ENCODE data around the gene FAM227A.
"Not testable (repeated sequence)": the region's sequence is repeated elsewhere in the genome, so short reads cannot be mapped to it uniquely, and the experiment has no call there.

The FAM227A gene

GRCh38 chr22:38608992-38609750, 47.0 kb downstream of the FAM227A start:
- DNase-seq (ENCODE audit: low read depth, low spot score) = no peak
- ChIA-PET CTCF (no interaction called here), POLR2A (interaction anchor here (0.7 kb wide), 1 partner anchor 97 kb away, joined by 3 read pairs; no protein-coding TSS in a partner anchor)
- TF ChIP-seq CTCF (IDR thresholded peaks at IDR 0.05; ENCODE audit: insufficient read depth, low read length, missing control alignments) = no peak
- no peak overlapping the region for H3K4me3 ChIP-seq (ENCODE audit: low read depth, low read length)

DNA sequence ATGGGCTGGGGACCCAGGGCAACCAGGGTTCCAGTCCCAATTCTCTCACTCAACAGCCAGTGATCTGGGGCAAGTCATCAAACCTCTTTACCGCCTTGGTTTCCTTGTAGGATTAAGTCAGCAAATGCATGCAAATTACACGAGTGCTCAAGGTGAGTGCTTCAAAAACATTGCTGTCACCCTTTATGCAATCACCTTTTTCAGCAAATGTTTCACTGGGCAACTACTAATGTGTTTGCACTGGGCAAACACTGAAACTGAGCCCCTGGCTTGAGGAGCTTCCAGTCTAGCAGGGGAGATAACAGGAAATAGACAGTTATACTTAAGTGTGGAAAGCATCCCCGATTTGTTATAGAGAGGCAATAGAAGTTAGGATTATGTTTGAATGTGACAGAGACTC, 48.5 kb downstream of the FAM227A start:
- no peak for DNase-seq (ENCODE audit: low read depth, low spot score)
- POLR2A ChIA-PET = no interaction called here
- no peak for TF ChIP-seq CTCF (IDR thresholded peaks at IDR 0.05; ENCODE audit: insufficient read depth, low read length, missing control alignments)
- CTCF ChIA-PET = no interaction called here
- H3K4me3 ChIP-seq (ENCODE audit: low read depth, low read length) = no peak overlapping the region

DNA sequence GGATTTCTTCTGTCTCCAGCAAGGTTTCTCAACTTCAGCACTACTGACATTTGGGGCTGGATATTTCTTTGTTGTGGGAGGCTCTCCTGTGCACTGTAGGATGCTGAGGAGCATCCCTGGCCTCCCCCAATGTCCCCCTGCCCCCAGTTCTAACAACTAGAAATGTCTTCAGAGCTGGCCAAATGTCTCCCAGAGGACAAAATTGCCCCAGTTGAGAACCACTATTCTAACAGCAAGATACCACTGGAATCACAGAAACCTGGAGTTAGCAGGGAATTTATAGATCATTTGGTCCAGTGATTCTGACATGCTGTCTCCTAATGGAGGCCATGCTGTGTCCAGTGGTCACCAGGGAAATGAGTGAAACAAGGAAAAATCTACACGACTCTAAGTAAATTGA, 54.0 kb downstream of the FAM227A start:
- POLR2A ChIA-PET = no interaction called here
- no peak for DNase-seq (ENCODE audit: low read depth, low spot score)
- TF ChIP-seq CTCF (IDR thresholded peaks at IDR 0.05; ENCODE audit: insufficient read depth, low read length, missing control alignments) = no peak
- no peak overlapping the region for H3K4me3 ChIP-seq (ENCODE audit: low read depth, low read length)
- CTCF ChIA-PET = no interaction called here

GRCh38 chr22:38601221-38601764, 54.9 kb downstream of the FAM227A start:
- no peak overlapping the region for H3K4me3 ChIP-seq (ENCODE audit: low read depth, low read length)
- POLR2A ChIA-PET = no interaction called here
- no peak for TF ChIP-seq CTCF (IDR thresholded peaks at IDR 0.05; ENCODE audit: insufficient read depth, low read length, missing control alignments)
- CTCF ChIA-PET = no interaction called here
- no peak for DNase-seq (ENCODE audit: low read depth, low spot score)

DNA sequence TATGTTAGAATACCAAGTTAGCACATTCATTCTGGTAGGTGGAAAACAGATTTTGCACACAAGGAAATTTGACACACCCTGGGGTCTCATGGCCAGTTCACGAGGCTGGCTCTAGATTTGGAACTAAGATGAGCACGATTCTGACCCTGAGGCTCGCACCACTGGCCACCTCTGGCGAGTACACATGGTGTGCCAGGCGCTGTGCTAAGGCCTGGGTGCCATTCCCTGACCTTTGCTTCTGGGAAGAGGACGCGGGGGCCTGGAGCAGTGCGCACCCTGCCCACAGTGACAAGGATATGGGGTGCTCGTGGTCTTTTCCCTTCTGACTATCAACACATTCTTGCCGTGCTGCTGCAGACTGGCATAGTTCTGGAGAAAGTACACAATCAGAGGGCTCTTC, 56.7 kb downstream of the FAM227A start:
- POLR2A ChIA-PET = no interaction called here
- H3K4me3 ChIP-seq (ENCODE audit: low read depth, low read length) = no peak overlapping the region
- TF ChIP-seq CTCF (IDR thresholded peaks at IDR 0.05; ENCODE audit: insufficient read depth, low read length, missing control alignments) = no peak
- no peak for DNase-seq (ENCODE audit: low read depth, low spot score)
- CTCF ChIA-PET = no interaction called here

- DNase-seq (ENCODE audit: low read depth, low spot score); POLR2A ChIA-PET; H3K4me3 ChIP-seq (ENCODE audit: low read depth, low read length): not testable (repeated sequence)
- CTCF ChIA-PET = interaction anchor here (1.2 kb wide), 2 partner anchors 8 to 14 kb away, joined by 4 to 5 read pairs; no protein-coding TSS in a partner anchor
These were observed 73.3 kb downstream of the FAM227A start for GRCh38 chr22:38582923-38583322.

DNA sequence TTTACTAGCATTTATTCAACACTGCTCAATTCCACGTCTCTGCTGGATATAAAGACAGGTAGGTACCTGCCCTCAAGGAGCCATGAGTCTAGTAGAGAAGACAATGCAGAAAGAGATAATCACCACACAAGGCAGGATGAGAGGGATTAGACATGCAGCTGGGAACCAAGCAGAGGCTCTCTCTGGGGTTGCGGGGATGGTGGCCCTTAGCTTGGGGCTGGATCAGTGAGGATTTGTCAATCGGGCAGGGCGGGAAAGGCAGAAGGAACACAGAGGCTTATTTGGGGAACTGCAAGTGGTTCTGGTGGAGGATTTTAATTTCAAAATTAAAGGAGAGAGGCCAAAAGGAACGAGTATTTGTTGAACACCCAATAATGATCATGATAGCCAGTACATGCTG, 77.7 kb downstream of the FAM227A start:
- ChIA-PET POLR2A (no interaction called here), CTCF (interaction anchor here (0.6 to 1.0 kb wide), 2 partner anchors 15 to 526 kb away, joined by 3 to 4 read pairs; no protein-coding TSS in a partner anchor)
- TF ChIP-seq CTCF (IDR thresholded peaks at IDR 0.05; ENCODE audit: insufficient read depth, low read length, missing control alignments) = no peak
- DNase-seq (ENCODE audit: low read depth, low spot score) = no peak
- H3K4me3 ChIP-seq (ENCODE audit: low read depth, low read length) = no peak overlapping the region

Data from AG04449 (cell line).